ENCODE results near the gene C5AR2. TPM values are rescaled to one million over a fixed set of nuclear protein-coding genes. Genes with fewer than 3 reads are reported as not detected.

Gene C5AR2
- total and polyA plus RNA-seq, 4 donors: 0.61 to 2.8 (median 1.8) TPM

- TF ChIP-seq, protein P1, sequence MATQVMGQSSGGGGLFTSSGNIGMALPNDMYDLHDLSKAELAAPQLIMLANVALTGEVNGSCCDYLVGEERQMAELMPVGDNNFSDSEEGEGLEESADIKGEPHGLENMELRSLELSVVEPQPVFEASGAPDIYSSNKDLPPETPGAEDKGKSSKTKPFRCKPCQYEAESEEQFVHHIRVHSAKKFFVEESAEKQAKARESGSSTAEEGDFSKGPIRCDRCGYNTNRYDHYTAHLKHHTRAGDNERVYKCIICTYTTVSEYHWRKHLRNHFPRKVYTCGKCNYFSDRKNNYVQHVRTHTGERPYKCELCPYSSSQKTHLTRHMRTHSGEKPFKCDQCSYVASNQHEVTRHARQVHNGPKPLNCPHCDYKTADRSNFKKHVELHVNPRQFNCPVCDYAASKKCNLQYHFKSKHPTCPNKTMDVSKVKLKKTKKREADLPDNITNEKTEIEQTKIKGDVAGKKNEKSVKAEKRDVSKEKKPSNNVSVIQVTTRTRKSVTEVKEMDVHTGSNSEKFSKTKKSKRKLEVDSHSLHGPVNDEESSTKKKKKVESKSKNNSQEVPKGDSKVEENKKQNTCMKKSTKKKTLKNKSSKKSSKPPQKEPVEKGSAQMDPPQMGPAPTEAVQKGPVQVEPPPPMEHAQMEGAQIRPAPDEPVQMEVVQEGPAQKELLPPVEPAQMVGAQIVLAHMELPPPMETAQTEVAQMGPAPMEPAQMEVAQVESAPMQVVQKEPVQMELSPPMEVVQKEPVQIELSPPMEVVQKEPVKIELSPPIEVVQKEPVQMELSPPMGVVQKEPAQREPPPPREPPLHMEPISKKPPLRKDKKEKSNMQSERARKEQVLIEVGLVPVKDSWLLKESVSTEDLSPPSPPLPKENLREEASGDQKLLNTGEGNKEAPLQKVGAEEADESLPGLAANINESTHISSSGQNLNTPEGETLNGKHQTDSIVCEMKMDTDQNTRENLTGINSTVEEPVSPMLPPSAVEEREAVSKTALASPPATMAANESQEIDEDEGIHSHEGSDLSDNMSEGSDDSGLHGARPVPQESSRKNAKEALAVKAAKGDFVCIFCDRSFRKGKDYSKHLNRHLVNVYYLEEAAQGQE (IDR thresholded peaks at IDR 0.05): no peak
- TF ChIP-seq MAX (IDR thresholded peaks at IDR 0.05): no peak
- TF ChIP-seq FOXA1 (IDR thresholded peaks at IDR 0.05): no peak
- TF ChIP-seq HNF4G (IDR thresholded peaks at IDR 0.05): no peak
Measured at GRCh38 chr19:47379381-47379938, 47.5 kb downstream of the C5AR2 start (continued).

- H3K27me3 ChIP-seq (ENCODE audit: control insufficient read depth in 4 of 4, insufficient read depth in 4 of 4, low read length in 3 of 4): no peaks in the 10 kb centered on the region
- H3K36me3 ChIP-seq (ENCODE audit: control insufficient read depth in 4 of 4, insufficient read depth in 3 of 4, low read depth in 1 of 4, low read length in 3 of 4): peaks cover 10 to 43% (median 18%) of the 10 kb centered on the region in 4 donors
- 98% methylated on average over 6 of the region's 6 CpGs for WGBS
- H3K9me3 ChIP-seq (ENCODE audit: control insufficient read depth in 4 of 4, low read length in 3 of 4): no peaks in the 10 kb centered on the region
- TF ChIP-seq RXRA (IDR thresholded peaks at IDR 0.05): no peak
- TF ChIP-seq GABPA (IDR thresholded peaks at IDR 0.05 in 1 of 2, conservative IDR thresholded peaks at IDR 0.05 in 1 of 2): no peak
- no peak for TF ChIP-seq HNF4A (conservative IDR thresholded peaks at IDR 0.05)
- TF ChIP-seq, protein P2, sequence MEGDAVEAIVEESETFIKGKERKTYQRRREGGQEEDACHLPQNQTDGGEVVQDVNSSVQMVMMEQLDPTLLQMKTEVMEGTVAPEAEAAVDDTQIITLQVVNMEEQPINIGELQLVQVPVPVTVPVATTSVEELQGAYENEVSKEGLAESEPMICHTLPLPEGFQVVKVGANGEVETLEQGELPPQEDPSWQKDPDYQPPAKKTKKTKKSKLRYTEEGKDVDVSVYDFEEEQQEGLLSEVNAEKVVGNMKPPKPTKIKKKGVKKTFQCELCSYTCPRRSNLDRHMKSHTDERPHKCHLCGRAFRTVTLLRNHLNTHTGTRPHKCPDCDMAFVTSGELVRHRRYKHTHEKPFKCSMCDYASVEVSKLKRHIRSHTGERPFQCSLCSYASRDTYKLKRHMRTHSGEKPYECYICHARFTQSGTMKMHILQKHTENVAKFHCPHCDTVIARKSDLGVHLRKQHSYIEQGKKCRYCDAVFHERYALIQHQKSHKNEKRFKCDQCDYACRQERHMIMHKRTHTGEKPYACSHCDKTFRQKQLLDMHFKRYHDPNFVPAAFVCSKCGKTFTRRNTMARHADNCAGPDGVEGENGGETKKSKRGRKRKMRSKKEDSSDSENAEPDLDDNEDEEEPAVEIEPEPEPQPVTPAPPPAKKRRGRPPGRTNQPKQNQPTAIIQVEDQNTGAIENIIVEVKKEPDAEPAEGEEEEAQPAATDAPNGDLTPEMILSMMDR (IDR thresholded peaks at IDR 0.05; ENCODE audit: low read depth, low read length, missing input control): no peak
- TF ChIP-seq NR2F2 (IDR thresholded peaks at IDR 0.05): no peak
- no peak for TF ChIP-seq FOXA2 (IDR thresholded peaks at IDR 0.05)
- TF ChIP-seq, protein P3, sequence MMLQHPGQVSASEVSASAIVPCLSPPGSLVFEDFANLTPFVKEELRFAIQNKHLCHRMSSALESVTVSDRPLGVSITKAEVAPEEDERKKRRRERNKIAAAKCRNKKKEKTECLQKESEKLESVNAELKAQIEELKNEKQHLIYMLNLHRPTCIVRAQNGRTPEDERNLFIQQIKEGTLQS (IDR thresholded peaks at IDR 0.05): no peak
- TF ChIP-seq, protein P1 (IDR thresholded peaks at IDR 0.05): no peak
- no peak for TF ChIP-seq EGR1 (IDR thresholded peaks at IDR 0.05; ENCODE audit: low read depth in 2 of 2)
- TF ChIP-seq RAD21 (IDR thresholded peaks at IDR 0.05): no peak
- TF ChIP-seq MAX (IDR thresholded peaks at IDR 0.05): no peak
- no peak for TF ChIP-seq TAF1 (conservative IDR thresholded peaks at IDR 0.05)
- no peak for TF ChIP-seq FOXA1 (IDR thresholded peaks at IDR 0.05)
- no peak for TF ChIP-seq HNF4G (IDR thresholded peaks at IDR 0.05)
- TF ChIP-seq SP1 (IDR thresholded peaks at IDR 0.05): no peak
- TF ChIP-seq YY1 (IDR thresholded peaks at IDR 0.05): no peak
- no peak overlapping the region for H3K4me3 ChIP-seq (ENCODE audit: low read depth in 1 of 3, low read length in 3 of 3)
- H3K4me1 ChIP-seq (ENCODE audit: control insufficient read depth in 4 of 4, insufficient read depth in 4 of 4, low read length in 3 of 4): peaks cover 7 to 16% (median 12%) of the 10 kb centered on the region in 4 donors
- no peak for DNase-seq (ENCODE audit: low spot score)
- H3K27ac ChIP-seq (ENCODE audit: low read depth in 1 of 2, low read length in 2 of 2): no peak overlapping the region
- H3K9ac ChIP-seq (ENCODE audit: low read depth in 1 of 2, low read length in 2 of 2): no peak overlapping the region
Measured at GRCh38 chr19:47380559-47380958, 48.6 kb downstream of the C5AR2 start.

Data from liver (tissue), 9 donors.